Endothelial cell of umbilical vein (primary cell): ENCODE results near the gene HDLBP. TPM values are rescaled to one million over a fixed set of nuclear protein-coding genes. Genes with fewer than 3 reads are reported as not detected.
A peak's percentile ranks its signal among the peaks of the same experiment; 100 is the strongest.

Experiments
- BruUV-seq: library from RNA; stranded (reverse); fragments of 400-500 nt; replicated peaks from 2 replicates; lab custom pipeline; 2021; lab: Mats Ljungman, UMichigan
- CTCF ChIA-PET: fragments of 300-600, 350-600 bp; sonication (Branson Sonifier 250); formaldehyde crosslinking; loops from one replicate; lab custom pipeline; 2021; ENCODE audit warnings: antibody characterized with exemption, inconsistent platforms; lab: Charles Lee
- POLR2A ChIA-PET: fragments of 300-600, 350-600 bp; sonication (Branson Sonifier 250); formaldehyde crosslinking; loops from one replicate; lab custom pipeline; 2021; ENCODE audit warnings: antibody characterized with exemption, inconsistent platforms; lab: Charles Lee
- DNase-seq: peaks from one replicate; pipeline ENCODE4 v3.0.0-alpha.2; 2011; ENCODE audit warnings: low read depth, low spot score
- FAIRE-seq: peaks from 2 replicates; lab custom pipeline; 2011; peaks lifted over from hg19 to GRCh38; lab: Jason Lieb, UNC
- H2AFZ ChIP-seq: 2 replicates; pipeline ENCODE4 v1.6.0; 2012; ENCODE audit warnings: low read depth, low read length, control low read depth, inconsistent platforms
- H3K27ac ChIP-seq: 2 replicates; pipeline ENCODE4 v1.5.1; 2011; ENCODE audit warnings: low read depth, mild to moderate bottlenecking, control low read depth, low read length, moderate library complexity; ENCODE audit not compliant: insufficient read depth
- H3K27me3 ChIP-seq, 2 experiments: 2 replicates each; pipeline versions ENCODE4 v1.6.0 to v1.6.1; 2011; ENCODE audit warnings: low read length in 2 of 2, mixed read lengths in 1 of 2; ENCODE audit not compliant: control insufficient read depth in 2 of 2, insufficient read depth in 2 of 2
- H3K36me3 ChIP-seq, 2 experiments: 2 replicates in 1 of 2; 3 replicates in 1 of 2; pipeline ENCODE4 v1.5.1; 2011; ENCODE audit warnings: low read length in 2 of 2, mild to moderate bottlenecking in 1 of 2, moderate library complexity in 1 of 2; ENCODE audit not compliant: control insufficient read depth in 2 of 2, insufficient read depth in 2 of 2; ENCODE audit errors: extremely low read depth in 1 of 2
- H3K4me1 ChIP-seq: 3 replicates; pipeline ENCODE4 v1.5.1; 2011; ENCODE audit warnings: mild to moderate bottlenecking, low read length; ENCODE audit not compliant: control insufficient read depth, insufficient read depth; ENCODE audit errors: extremely low read depth
- H3K4me2 ChIP-seq: 2 replicates; pipeline ENCODE4 v1.6.1; 2011; ENCODE audit warnings: low read length, control low read depth, mixed read lengths; ENCODE audit not compliant: insufficient read depth
- H3K4me3 ChIP-seq, 3 experiments: fragments of 200-600 bp in 1 of 3; sonication (generic), shearing (Covaris generic) in 1 of 3; replicated peaks in 1 of 3; 2 replicates each; pipeline ENCODE4 v1.5.1; 2011 to 2016; ENCODE audit warnings: control low read depth in 3 of 3, low read length in 3 of 3, mild to moderate bottlenecking in 2 of 3, inconsistent platforms in 1 of 3, low read depth in 1 of 3, moderate library complexity in 1 of 3; ENCODE audit not compliant: insufficient read depth in 1 of 3
- H3K79me2 ChIP-seq: 2 replicates; pipeline ENCODE4 v1.6.0; 2012; ENCODE audit warnings: low read length, inconsistent platforms; ENCODE audit not compliant: control insufficient read depth, insufficient read depth
- H3K9ac ChIP-seq: replicated peaks from 2 replicates; pipeline ENCODE3; 2011; ENCODE audit warnings: low read length, control low read depth; ENCODE audit not compliant: insufficient read depth; ENCODE audit errors: extremely low read depth
- H3K9me1 ChIP-seq: replicated peaks from 3 replicates; pipeline ENCODE4 v1.6.0; 2011; ENCODE audit warnings: mild to moderate bottlenecking, low read length; ENCODE audit not compliant: control insufficient read depth, insufficient read depth; ENCODE audit errors: extremely low read depth
- H3K9me3 ChIP-seq: replicated peaks from 2 replicates; pipeline ENCODE4 v1.5.1; 2012; ENCODE audit warnings: low read length, inconsistent platforms; ENCODE audit not compliant: control insufficient read depth, insufficient read depth
- H4K20me1 ChIP-seq: replicated peaks from 2 replicates; pipeline ENCODE3; 2011; ENCODE audit warnings: mild to moderate bottlenecking, low read length; ENCODE audit not compliant: control insufficient read depth, insufficient read depth; ENCODE audit errors: extremely low read depth
- CTCF ChIP-seq, 2 donors: IDR thresholded peaks; 1 replicate in 1 of 2; 2 replicates in 1 of 2; pipeline ENCODE4 v1.5.1; 2011; ENCODE audit warnings: low read length in 2 of 2, mild to moderate bottlenecking in 2 of 2, moderate library complexity in 2 of 2, control low read depth in 1 of 2, inconsistent platforms in 1 of 2, low read depth in 1 of 2; ENCODE audit not compliant: insufficient read depth in 1 of 2; ENCODE audit errors: extremely low read depth in 1 of 2
- EZH2 ChIP-seq: IDR thresholded peaks from 2 replicates; pipeline ENCODE4 v1.6.1; 2012; ENCODE audit warnings: borderline replicate concordance, low read depth, mild to moderate bottlenecking, moderate library complexity, low read length, inconsistent platforms; ENCODE audit not compliant: severe bottlenecking
- FOS ChIP-seq: IDR thresholded peaks from 2 replicates; pipeline ENCODE4 v1.6.1; 2011; ENCODE audit warnings: mild to moderate bottlenecking, low read length, moderate library complexity, borderline replicate concordance; ENCODE audit not compliant: insufficient read depth
- GATA2 ChIP-seq: IDR thresholded peaks from 2 replicates; pipeline ENCODE4 v1.7.0; 2011; ENCODE audit warnings: low read depth, mild to moderate bottlenecking, moderate library complexity, mixed read lengths, low read length; ENCODE audit not compliant: insufficient read length, insufficient read depth
- JUN ChIP-seq: IDR thresholded peaks from 2 replicates; pipeline ENCODE4 v1.6.1; 2011; ENCODE audit warnings: borderline replicate concordance, low read depth; ENCODE audit not compliant: insufficient read length, insufficient read depth
- MAX ChIP-seq: IDR thresholded peaks from 2 replicates; pipeline ENCODE4 v1.6.1; 2011; ENCODE audit not compliant: insufficient read depth, insufficient read length
- MYC ChIP-seq: IDR thresholded peaks from one replicate; pipeline ENCODE4 v1.6.1; 2011; ENCODE audit warnings: mild to moderate bottlenecking, low read depth, low read length
- POLR2A ChIP-seq: IDR thresholded peaks from 2 replicates; pipeline ENCODE4 v1.6.1; 2012; ENCODE audit warnings: low read depth, mild to moderate bottlenecking, control low read depth, low read length
- POLR2AphosphoS5 ChIP-seq: IDR thresholded peaks from 2 replicates; pipeline ENCODE4 v1.6.1; 2012; ENCODE audit warnings: low read depth, mild to moderate bottlenecking, control low read depth, low read length, moderate library complexity; ENCODE audit not compliant: insufficient read depth
- dilution Hi-C: fragments of 300-500 bp; cut with MboI; formaldehyde crosslinking; loops from one replicate; pipeline ENCODE4 v1.15.0; 2019; ENCODE audit warnings: low sequenced_read_pairs; ENCODE audit not compliant: extremely low pct_ligation_motif_present
- intact Hi-C: fragments of 100-400 bp; cut with micrococcal nuclease; formaldehyde crosslinking; loops from one replicate; pipeline ENCODE4 v1.10.0; 2022
- polyA plus RNA-seq, 4 experiments: library from polyadenylated mRNA; depleted of rRNA in 3 of 4; stranded (reverse) in 3 of 4; unstranded in 1 of 4; fragments of >200 nt; gene quantifications; 2 replicates each; pipeline versions ENCODE4 v1.2.1 to v1.2.3, GENCODE V29; 2011 to 2012; ENCODE audit warnings: missing spikeins in 1 of 4
- total RNA-seq: library from RNA; stranded (reverse); gene quantifications from 2 replicates; pipeline ENCODE4 v1.2.3, GENCODE V29; 2021

The HDLBP gene
- total and polyA plus RNA-seq, 2 donors (not counting 3 experiments of a cell fraction or from before 2014, with no cell fraction given) = 379 to 569 TPM

- Histone ChIP-seq H3K9me3 (no peaks in the 10 kb centered on the region), H3K4me1 (peaks cover 21% of the 10 kb centered on the region), H4K20me1 (no peaks in the 10 kb centered on the region), H3K36me3 (peaks cover 6 to 18% of the 10 kb centered on the region in 2 experiments), H3K9me1 (no peaks in the 10 kb centered on the region), H3K27ac (peak overlapping the region; percentile 33), H3K9ac (peak overlapping the region; percentile 72), H2AFZ (no peak overlapping the region), H3K4me3 (peak overlapping the region; percentile 48 to 91 (median 62)), H3K27me3 (no peaks in the 10 kb centered on the region), H3K4me2 (peak overlapping the region; percentile 94), H3K79me2 (peaks cover 49% of the 10 kb centered on the region)
- BruUV-seq = no TSS peak
- DNase-seq = no peak
- CTCF ChIA-PET = interaction anchor here (1.0 kb wide), 2 partner anchors 9 to 35 kb away, joined by 3 to 7 read pairs; no protein-coding TSS in a partner anchor
- intact Hi-C loops (loop anchor here (1.0 to 5.0 kb wide), 9 partner anchors 42 to 525 kb away; partner anchors contain the start of genes ATG4B, BOK, DTYMK and HDLBP), dilution Hi-C loops (no loop called here)
- FAIRE-seq = no peak
- POLR2A ChIA-PET = interaction anchor here (0.6 to 1.0 kb wide), 2 partner anchors 42 to 156 kb away, joined by 3 to 9 read pairs; no protein-coding TSS in a partner anchor
- TF ChIP-seq EZH2 (no peak), JUN (no peak), MYC (no peak), CTCF (IDR thresholded peaks at IDR 0.05; ENCODE audit: extremely low read depth in 1 of 2, insufficient read depth in 1 of 2, low read depth in 1 of 2, low read length in 2 of 2) (no peak), POLR2AphosphoS5 (no peak), MAX (no peak), GATA2 (no peak), FOS (no peak), POLR2A (no peak)
Measured at GRCh38 chr2:241356871-241357260, 41.4 kb upstream of the HDLBP start.
